ENCODE results near the gene SPRY2.
A peak's percentile ranks its signal among the peaks of the same experiment; 100 is the strongest.

SPRY2 gene

GRCh38 chr13:80376554-80376953 lies 35.6 kb upstream of the SPRY2 start:
- H3K36me3 ChIP-seq = no peaks in the 10 kb centered on the region
- H3K9ac ChIP-seq = no peak overlapping the region
- no peaks in the 10 kb centered on the region for H3K9me3 ChIP-seq (replicated peaks in 1 of 11)
- H3K4me1 ChIP-seq = no peaks in the 10 kb centered on the region
- no peak overlapping the region for H3K4me2 ChIP-seq
- no peaks in the 10 kb centered on the region for H4K20me1 ChIP-seq
- no peak for TF ChIP-seq Cebpa-rat (IDR thresholded peaks at IDR 0.05)
- no peaks in the 10 kb centered on the region for H3K27me3 ChIP-seq
- H3K4me3 ChIP-seq = no peak overlapping the region
- no peak overlapping the region for H3K27ac ChIP-seq

GRCh38 chr13:80374901-80375300 lies 34.0 kb upstream of the SPRY2 start:
- no peaks in the 10 kb centered on the region; a peak in 1 of 22 replicates for H3K9me3 ChIP-seq (replicated peaks in 1 of 11)
- no peaks in the 10 kb centered on the region for H3K4me1 ChIP-seq
- H3K27me3 ChIP-seq = no peaks in the 10 kb centered on the region
- no peak overlapping the region for H3K27ac ChIP-seq
- H3K36me3 ChIP-seq = no peaks in the 10 kb centered on the region
- no peak overlapping the region for H3K4me2 ChIP-seq
- no peaks in the 10 kb centered on the region for H4K20me1 ChIP-seq
- TF ChIP-seq Cebpa-rat (IDR thresholded peaks at IDR 0.05) = no peak
- no peak overlapping the region for H3K9ac ChIP-seq
- no peak overlapping the region for H3K4me3 ChIP-seq

GRCh38 chr13:80374444-80374843 lies 33.5 kb upstream of the SPRY2 start:
- H4K20me1 ChIP-seq = no peaks in the 10 kb centered on the region
- no peaks in the 10 kb centered on the region for H3K4me1 ChIP-seq
- no peak overlapping the region for H3K27ac ChIP-seq
- H3K27me3 ChIP-seq = no peaks in the 10 kb centered on the region
- no peak overlapping the region for H3K9ac ChIP-seq
- no peaks in the 10 kb centered on the region; a peak in 1 of 22 replicates for H3K9me3 ChIP-seq (replicated peaks in 1 of 11)
- H3K4me2 ChIP-seq = no peak overlapping the region
- no peaks in the 10 kb centered on the region for H3K36me3 ChIP-seq
- no peak for TF ChIP-seq Cebpa-rat (IDR thresholded peaks at IDR 0.05)
- no peak overlapping the region for H3K4me3 ChIP-seq

- Histone ChIP-seq H3K4me3 (no peak overlapping the region), H3K36me3 (no peaks in the 10 kb centered on the region), H3K9ac (no peak overlapping the region), H3K4me1 (no peaks in the 10 kb centered on the region), H3K27me3 (no peaks in the 10 kb centered on the region), H3K4me2 (no peak overlapping the region), H4K20me1 (no peaks in the 10 kb centered on the region), H3K27ac (no peak overlapping the region), H3K9me3 (replicated peaks in 1 of 11) (no peaks in the 10 kb centered on the region; a peak in 1 of 22 replicates)
- TF ChIP-seq Cebpa-rat (IDR thresholded peaks at IDR 0.05) = no peak
Observed at GRCh38 chr13:80371840-80372509, 31.0 kb upstream of the SPRY2 start.

GRCh38 chr13:80367473-80367872 lies 26.5 kb upstream of the SPRY2 start:
- Histone ChIP-seq H3K36me3 (no peaks in the 10 kb centered on the region), H3K4me2 (no peak overlapping the region), H3K9ac (no peak overlapping the region), H4K20me1 (no peaks in the 10 kb centered on the region), H3K27me3 (no peaks in the 10 kb centered on the region), H3K27ac (no peak overlapping the region), H3K4me3 (no peak overlapping the region), H3K9me3 (replicated peaks in 1 of 11) (no peaks in the 10 kb centered on the region; a peak in 1 of 22 replicates), H3K4me1 (peaks cover 0 to 4% (median under 1%) of the 10 kb centered on the region in 10 experiments; a peak in 6 of 20 replicates)
- TF ChIP-seq Cebpa-rat (IDR thresholded peaks at IDR 0.05) = no peak

GRCh38 chr13:80363890-80364503 lies 23.1 kb upstream of the SPRY2 start:
- Histone ChIP-seq H3K27ac (no peak overlapping the region), H3K4me3 (no peak overlapping the region)

GRCh38 chr13:80362481-80362880 lies 21.6 kb upstream of the SPRY2 start:
- Histone ChIP-seq H3K27me3 (no peaks in the 10 kb centered on the region), H4K20me1 (no peaks in the 10 kb centered on the region), H3K4me3 (no peak overlapping the region), H3K9ac (no peak overlapping the region), H3K27ac (no peak overlapping the region), H3K4me1 (peaks cover 3 to 39% (median 29%) of the 10 kb centered on the region in 10 experiments; a peak in 18 of 20 replicates), H3K9me3 (replicated peaks in 1 of 11) (0 out of 22 replicates have a peak, but pooled peaks cover 0 to 2% (median 0%) of the 10 kb centered on the region in 11 experiments), H3K36me3 (no peaks in the 10 kb centered on the region), H3K4me2 (peak overlapping the region in 3 of 11 experiments; percentile 0 to 35 (median 6); a peak in 2 of 22 replicates)
- TF ChIP-seq Cebpa-rat (IDR thresholded peaks at IDR 0.05) = no peak

More at GRCh38 chr13:80363890-80364503, 23.1 kb upstream of the SPRY2 start:
- Histone ChIP-seq H3K4me2 (no peak overlapping the region), H3K36me3 (no peaks in the 10 kb centered on the region), H4K20me1 (no peaks in the 10 kb centered on the region), H3K9me3 (replicated peaks in 1 of 11) (no peaks in the 10 kb centered on the region), H3K27me3 (no peaks in the 10 kb centered on the region), H3K4me1 (peaks cover 3 to 38% (median 28%) of the 10 kb centered on the region in 10 experiments; a peak in 18 of 20 replicates), H3K9ac (no peak overlapping the region; a peak in 1 of 22 replicates)
- TF ChIP-seq Cebpa-rat (IDR thresholded peaks at IDR 0.05) = no peak

GRCh38 chr13:80361883-80362327 lies 21.0 kb upstream of the SPRY2 start:
- no peak overlapping the region for H3K9ac ChIP-seq
- H3K27ac ChIP-seq = no peak overlapping the region
- H3K4me1 ChIP-seq = peaks cover 3 to 39% (median 29%) of the 10 kb centered on the region in 10 experiments; a peak in 18 of 20 replicates
- no peaks in the 10 kb centered on the region for H3K27me3 ChIP-seq
- no peak for TF ChIP-seq Cebpa-rat (IDR thresholded peaks at IDR 0.05)
- H4K20me1 ChIP-seq = no peaks in the 10 kb centered on the region
- H3K4me2 ChIP-seq = peak overlapping the region in 5 of 11 experiments; percentile 0 to 35 (median 8); a peak in 5 of 22 replicates
- peaks cover 0 to 5% (median 0%) of the 10 kb centered on the region in 11 experiments; a peak in 4 of 22 replicates for H3K9me3 ChIP-seq (replicated peaks in 1 of 11)
- no peak overlapping the region for H3K4me3 ChIP-seq
- H3K36me3 ChIP-seq = no peaks in the 10 kb centered on the region

- 0 out of 22 replicates have a peak overlapping the region, but pooled peaks of 2 of the 11 experiments have one; percentile 0 to 35 for H3K4me2 ChIP-seq
- H3K4me3 ChIP-seq = no peak overlapping the region
- H3K27me3 ChIP-seq = no peaks in the 10 kb centered on the region
- H4K20me1 ChIP-seq = no peaks in the 10 kb centered on the region
- H3K9me3 ChIP-seq (replicated peaks in 1 of 11) = peaks cover 0 to 11% (median 6%) of the 10 kb centered on the region in 11 experiments; a peak in 16 of 22 replicates
- H3K36me3 ChIP-seq = no peaks in the 10 kb centered on the region
- peaks cover 3 to 39% (median 29%) of the 10 kb centered on the region in 10 experiments; a peak in 18 of 20 replicates for H3K4me1 ChIP-seq
- no peak for TF ChIP-seq Cebpa-rat (IDR thresholded peaks at IDR 0.05)
- H3K9ac ChIP-seq = no peak overlapping the region
- H3K27ac ChIP-seq = no peak overlapping the region
Observed at GRCh38 chr13:80361298-80361697, 20.4 kb upstream of the SPRY2 start.

Data from BLaER1 treated with 17β-estradiol and CSF1 and Interleukin-3, amounts not matched to agents 10 nM and 100 nM (cell line).